Caco-2 (cell line): Measurements from ENCODE around the gene PLIN1. TPM values are rescaled to one million over a fixed set of nuclear protein-coding genes. Genes with fewer than 3 reads are reported as not detected.

Source experiments
- BruUV-seq: library from RNA; stranded (reverse); fragments of 400-500 nt; replicated peaks from 2 replicates; lab custom pipeline; 2021; lab: Mats Ljungman, UMichigan
- CTCF ChIA-PET: fragments of 300-600 bp; sonication (Branson Sonifier 250); formaldehyde crosslinking; loops from one replicate; lab custom pipeline; 2022; ENCODE audit warnings: antibody characterized with exemption; lab: Charles Lee
- POLR2A ChIA-PET: fragments of 300-600 bp; sonication (Branson Sonifier 250); formaldehyde crosslinking; loops from one replicate; lab custom pipeline; 2022; ENCODE audit warnings: antibody characterized with exemption; lab: Charles Lee
- DNase-seq, 2 experiments: peaks; one replicate each; pipeline versions ENCODE4 v3.0.0 to v3.0.0-alpha.2; 2020 to 2022
- H3K27me3 ChIP-seq: replicated peaks from 2 replicates; pipeline ENCODE4 v1.6.0; 2011; ENCODE audit warnings: low read length; ENCODE audit not compliant: control insufficient read depth, insufficient read depth
- H3K36me3 ChIP-seq: 2 replicates; pipeline ENCODE4 v1.5.1; 2011; ENCODE audit warnings: low read length; ENCODE audit not compliant: control insufficient read depth, insufficient read depth
- H3K4me1 ChIP-seq: fragments of 250-450 bp; sonication (Bioruptor Pico); 2 replicates; pipeline ENCODE4 v1.5.1; 2020; ENCODE audit warnings: mild to moderate bottlenecking
- H3K4me3 ChIP-seq: 2 replicates; pipeline ENCODE4 v1.5.1; 2011; ENCODE audit warnings: low read depth, mild to moderate bottlenecking, control low read depth, low read length
- H3K9me3 ChIP-seq: fragments of 250-450 bp; sonication (Bioruptor Pico); 2 replicates; pipeline ENCODE4 v1.5.1; 2020; ENCODE audit warnings: mild to moderate bottlenecking, moderate library complexity
- H3K27ac Mint-ChIP-seq: one replicate; pipeline ENCODE4 v1.8.0; 2022; ENCODE audit warnings: mixed read lengths; ENCODE audit not compliant: unreplicated experiment
- H3K27me3 Mint-ChIP-seq: one replicate; pipeline ENCODE4 v1.8.0; 2022; ENCODE audit warnings: mixed read lengths; ENCODE audit not compliant: insufficient read depth, unreplicated experiment
- H3K36me3 Mint-ChIP-seq: one replicate; pipeline ENCODE4 v1.8.0; 2022; ENCODE audit warnings: mild to moderate bottlenecking, mixed read lengths; ENCODE audit not compliant: insufficient read depth, unreplicated experiment
- H3K4me1 Mint-ChIP-seq: one replicate; pipeline ENCODE4 v1.8.0; 2022; ENCODE audit warnings: low read depth, mixed read lengths; ENCODE audit not compliant: unreplicated experiment
- H3K4me3 Mint-ChIP-seq: one replicate; pipeline ENCODE4 v1.8.0; 2022; ENCODE audit warnings: mild to moderate bottlenecking, moderate library complexity, mixed read lengths; ENCODE audit not compliant: unreplicated experiment
- H3K9me3 Mint-ChIP-seq: one replicate; pipeline ENCODE4 v1.8.0; 2022; ENCODE audit warnings: mixed read lengths; ENCODE audit not compliant: unreplicated experiment
- intact Hi-C: fragments of 100-400 bp; cut with micrococcal nuclease; formaldehyde crosslinking; loops from one replicate; pipeline ENCODE4 v1.10.0; 2022; ENCODE audit not compliant: unreplicated experiment
- total RNA-seq: library from RNA; stranded (reverse); gene quantifications from 2 replicates; pipeline ENCODE4 v1.2.3, GENCODE V29; 2022
- TF ChIP-seq, protein P1 (sequence below), 2 experiments: fragments of 200-600 bp in 1 of 2; IDR thresholded peaks; 1 replicate in 1 of 2; 2 replicates in 1 of 2; pipeline versions ENCODE4 v1.5.1 to v1.8.0; 2011 to 2022; ENCODE audit warnings: antibody characterized with exemption in 1 of 2, control low read depth in 1 of 2, inconsistent platforms in 1 of 2, low read depth in 1 of 2, low read length in 1 of 2, mild to moderate bottlenecking in 1 of 2, moderate library complexity in 1 of 2; ENCODE audit not compliant: insufficient read depth in 1 of 2, severe bottlenecking in 1 of 2, unreplicated experiment in 1 of 2

The PLIN1 gene
- total RNA-seq, 1 experiment from 2014 or later, result not detected

GRCh38 chr15:89666858-89667705 is 12.1 kb downstream of the PLIN1 start:
- CTCF ChIA-PET, result no interaction called here
- POLR2A ChIA-PET, result no interaction called here

GRCh38 chr15:89666184-89666857 is 12.8 kb downstream of the PLIN1 start:
- Mint-ChIP-seq H3K27me3 (peaks cover 4% of the 10 kb centered on the region), H3K27ac (no peak overlapping the region), H3K36me3 (no peaks in the 10 kb centered on the region), H3K4me3 (peak overlapping the region; percentile 67), H3K4me1 (no peaks in the 10 kb centered on the region), H3K9me3 (no peaks in the 10 kb centered on the region)
- Histone ChIP-seq H3K4me3 (no peak overlapping the region), H3K9me3 (no peaks in the 10 kb centered on the region), H3K36me3 (no peaks in the 10 kb centered on the region), H3K4me1 (peaks cover 12% of the 10 kb centered on the region; the same call in 1 of the 2 replicates), H3K27me3 (no peaks in the 10 kb centered on the region)
- intact Hi-C loops, result no loop called here
- CTCF ChIA-PET, result interaction anchor here (1.2 to 1.3 kb wide), 2 partner anchors 19 to 222 kb away, joined by 3 to 4 read pairs; no protein-coding TSS in a partner anchor
- no peak for DNase-seq
- no TSS peak for BruUV-seq
- TF ChIP-seq, protein P1, sequence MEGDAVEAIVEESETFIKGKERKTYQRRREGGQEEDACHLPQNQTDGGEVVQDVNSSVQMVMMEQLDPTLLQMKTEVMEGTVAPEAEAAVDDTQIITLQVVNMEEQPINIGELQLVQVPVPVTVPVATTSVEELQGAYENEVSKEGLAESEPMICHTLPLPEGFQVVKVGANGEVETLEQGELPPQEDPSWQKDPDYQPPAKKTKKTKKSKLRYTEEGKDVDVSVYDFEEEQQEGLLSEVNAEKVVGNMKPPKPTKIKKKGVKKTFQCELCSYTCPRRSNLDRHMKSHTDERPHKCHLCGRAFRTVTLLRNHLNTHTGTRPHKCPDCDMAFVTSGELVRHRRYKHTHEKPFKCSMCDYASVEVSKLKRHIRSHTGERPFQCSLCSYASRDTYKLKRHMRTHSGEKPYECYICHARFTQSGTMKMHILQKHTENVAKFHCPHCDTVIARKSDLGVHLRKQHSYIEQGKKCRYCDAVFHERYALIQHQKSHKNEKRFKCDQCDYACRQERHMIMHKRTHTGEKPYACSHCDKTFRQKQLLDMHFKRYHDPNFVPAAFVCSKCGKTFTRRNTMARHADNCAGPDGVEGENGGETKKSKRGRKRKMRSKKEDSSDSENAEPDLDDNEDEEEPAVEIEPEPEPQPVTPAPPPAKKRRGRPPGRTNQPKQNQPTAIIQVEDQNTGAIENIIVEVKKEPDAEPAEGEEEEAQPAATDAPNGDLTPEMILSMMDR (IDR thresholded peaks at IDR 0.05; ENCODE audit: insufficient read depth in 1 of 2, low read depth in 1 of 2, low read length in 1 of 2, severe bottlenecking in 1 of 2, unreplicated experiment in 1 of 2), result no peak
- POLR2A ChIA-PET, result no interaction called here

More at GRCh38 chr15:89666858-89667705, 12.1 kb downstream of the PLIN1 start:
- Mint-ChIP-seq H3K4me3 (no peak overlapping the region), H3K4me1 (no peaks in the 10 kb centered on the region), H3K27ac (no peak overlapping the region), H3K27me3 (peaks cover 4% of the 10 kb centered on the region), H3K36me3 (no peaks in the 10 kb centered on the region), H3K9me3 (no peaks in the 10 kb centered on the region)
- Histone ChIP-seq H3K4me3 (no peak overlapping the region), H3K4me1 (peaks cover 12% of the 10 kb centered on the region; the same call in 1 of the 2 replicates), H3K27me3 (no peaks in the 10 kb centered on the region), H3K9me3 (no peaks in the 10 kb centered on the region), H3K36me3 (no peaks in the 10 kb centered on the region)
- TF ChIP-seq, protein P1 (IDR thresholded peaks at IDR 0.05; ENCODE audit: insufficient read depth in 1 of 2, low read depth in 1 of 2, low read length in 1 of 2, severe bottlenecking in 1 of 2, unreplicated experiment in 1 of 2), result no peak
- no TSS peak for BruUV-seq
- DNase-seq, result no peak
- intact Hi-C loops, result no loop called here

DNA sequence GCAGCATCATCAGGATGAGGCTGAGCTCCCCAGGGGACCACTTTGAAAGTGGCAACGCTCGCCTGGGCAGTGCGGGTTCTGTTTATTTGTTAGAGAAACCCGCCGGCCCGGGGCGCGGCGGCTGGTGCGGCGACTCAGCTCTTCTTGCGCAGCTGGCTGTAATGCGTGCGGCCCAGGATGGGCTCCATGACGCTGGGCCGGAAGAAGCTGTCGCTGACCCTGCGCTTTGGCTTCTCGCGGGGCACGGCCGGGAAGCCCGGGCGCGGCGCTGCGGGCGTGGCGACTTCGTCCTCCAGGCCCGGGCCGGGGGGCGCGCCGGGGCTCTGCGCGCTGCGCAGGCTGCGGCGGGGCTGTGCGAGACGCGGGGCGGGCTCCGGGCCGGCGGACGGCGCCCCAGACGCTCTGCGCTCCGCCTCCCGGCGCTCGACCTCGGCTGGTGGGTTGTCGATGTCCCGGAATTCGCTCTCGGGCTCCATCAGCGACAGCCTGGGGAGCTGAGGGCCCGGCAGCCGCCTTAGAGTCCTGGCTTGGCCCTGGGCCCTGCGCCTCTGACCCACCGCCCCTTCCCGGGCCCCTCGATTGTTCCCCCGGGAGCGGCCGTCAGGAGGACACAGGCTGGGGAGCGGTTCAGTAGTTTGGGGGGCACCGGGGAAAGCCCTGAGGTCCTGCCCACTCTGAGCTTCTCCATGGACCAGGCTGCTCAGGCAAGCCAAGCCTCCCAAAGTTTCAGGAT is 13.6 kb downstream of the PLIN1 start:
- no peaks in the 10 kb centered on the region for H3K36me3 ChIP-seq
- ChIA-PET CTCF (interaction anchor here (1.1 to 1.3 kb wide), 3 partner anchors 18 to 222 kb away, joined by 3 to 4 read pairs (median 3); partner anchors contain the start of gene MESP1), POLR2A (no interaction called here)
- DNase-seq, result peak in 1 of 2 experiments; percentile 62
- TF ChIP-seq, protein P1 (IDR thresholded peaks at IDR 0.05; ENCODE audit: insufficient read depth in 1 of 2, low read depth in 1 of 2, low read length in 1 of 2, severe bottlenecking in 1 of 2, unreplicated experiment in 1 of 2), result no peak
- Mint-ChIP-seq H3K27ac (no peak overlapping the region), H3K4me1 (no peaks in the 10 kb centered on the region), H3K36me3 (no peaks in the 10 kb centered on the region), H3K9me3 (no peaks in the 10 kb centered on the region), H3K4me3 (peak overlapping the region; percentile 67), H3K27me3 (peaks cover 6% of the 10 kb centered on the region)
- BruUV-seq, result no TSS peak
- H3K27me3 ChIP-seq, result no peaks in the 10 kb centered on the region
- peak overlapping the region; percentile 42 for H3K4me3 ChIP-seq
- H3K4me1 ChIP-seq, result peaks cover 6% of the 10 kb centered on the region; the same call in 1 of the 2 replicates
- intact Hi-C loops, result no loop called here
- no peaks in the 10 kb centered on the region for H3K9me3 ChIP-seq
